Spleen (tissue), 11 donors: Measurements from ENCODE around the gene GTF2I. TPM values are rescaled to one million over a fixed set of nuclear protein-coding genes. Genes with fewer than 3 reads are reported as not detected.
"Not testable (repeated sequence)": the region's sequence is repeated elsewhere in the genome, so short reads cannot be mapped to it uniquely, and the experiment has no call there.

Source experiments
- DNase-seq: peaks from one replicate; pipeline ENCODE4 v3.0.0-alpha.2; 2020
- H3K27ac ChIP-seq, 8 donors: fragments of 200-600 bp; sonication (generic) in 7 of 8; 1 replicate in 4 of 8; 2 replicates in 4 of 8; pipeline versions ENCODE4 v1.5.0 to v1.8.0; 2016 to 2021; ENCODE audit warnings: inconsistent platforms in 4 of 8, mild to moderate bottlenecking in 4 of 8, moderate library complexity in 1 of 8
- H3K27me3 ChIP-seq, 7 donors: fragments of 200-600 bp; sonication (generic) in 6 of 7; replicated peaks in 1 of 7; 1 replicate in 4 of 7; 2 replicates in 3 of 7; pipeline versions ENCODE4 v1.5.0 to v1.8.0; 2016 to 2021; ENCODE audit warnings: inconsistent platforms in 3 of 7, mild to moderate bottlenecking in 1 of 7
- H3K36me3 ChIP-seq, 6 donors: fragments of 200-600 bp; sonication (generic) in 5 of 6; 1 replicate in 4 of 6; 2 replicates in 2 of 6; pipeline versions ENCODE4 v1.5.0 to v1.8.0; 2016 to 2021; ENCODE audit warnings: inconsistent platforms in 2 of 6
- H3K4me1 ChIP-seq, 6 donors: fragments of 200-600 bp; sonication (generic) in 5 of 6; 1 replicate in 3 of 6; 2 replicates in 3 of 6; pipeline versions ENCODE4 v1.5.0 to v1.8.0; 2016 to 2021; ENCODE audit warnings: inconsistent platforms in 3 of 6
- H3K4me3 ChIP-seq, 8 donors: fragments of 200-600 bp; sonication (generic) in 7 of 8; 1 replicate in 4 of 8; 2 replicates in 4 of 8; pipeline versions ENCODE4 v1.5.0 to v1.8.0; 2016 to 2021; ENCODE audit warnings: inconsistent platforms in 4 of 8, mild to moderate bottlenecking in 4 of 8, moderate library complexity in 2 of 8
- H3K9me3 ChIP-seq, 8 donors: fragments of 200-600 bp; sonication (generic) in 7 of 8; 1 replicate in 4 of 8; 2 replicates in 4 of 8; pipeline versions ENCODE4 v1.5.0 to v1.8.0; 2016 to 2021; ENCODE audit warnings: inconsistent platforms in 4 of 8
- POLR2AphosphoS5 ChIP-seq, 3 donors: sonication (generic); formaldehyde crosslinking; IDR thresholded peaks; one replicate each; pipeline ENCODE4 v1.5.1; 2017; ENCODE audit warnings: antibody characterized with exemption in 3 of 3
- WGBS, 5 donors: extraction: QIAGEN DNeasy Blood & Tissue Kit in 3 of 5; methylation state at CpG; one replicate each; pipeline versions ENCODE4 v1.1.5 to v1.1.7; 2013 to 2018; 5-methylcytosine and 5-hydroxymethylcytosine counted together
- intact Hi-C: fragments of 100-400 bp; cut with DNase I; formaldehyde crosslinking; loops from one replicate; pipeline ENCODE4 v1.15.0; 2023; ENCODE audit warnings: low total_unique reads
- polyA plus RNA-seq, 3 donors: library from polyadenylated mRNA; stranded (reverse); fragments of 200-250 nt; gene quantifications; one replicate each; pipeline ENCODE4 v1.2.1, GENCODE V29; 2013
- total RNA-seq, 7 donors: library from RNA; depleted of rRNA in 3 of 7; stranded (reverse); fragments of >200 nt in 3 of 7; fragmentation: NEBNext Ultra II Directional in 4 of 7; extraction: Animal tissue kit (Norgen Biotek cat#: 25700) in 4 of 7; gene quantifications; one replicate each; pipeline versions ENCODE4 v1.1.0 to v1.2.1, GENCODE V29; 2016 to 2021
- donor health status: healthy with polysubstance abuse.
- donor health status: DM: no; HTN: no; CAD: no; lungs with moderate emphysema.
- donor health status: DM: no; HTN: no; CAD: no.
- donor health status: Bipolar disorder and iron deficiency.
- donor health status: healthy.
- donor health status: DM: no; HTN: no; CAD: no.
- donor health status: DM: yes; HTN: yes; CAD: no.

The GTF2I gene
- total and polyA plus RNA-seq, 10 donors: 13.5 to 257 (median 180) TPM

- DNase-seq, H3K36me3 ChIP-seq, H3K9me3 ChIP-seq, intact Hi-C loops, H3K4me1 ChIP-seq, H3K27me3 ChIP-seq, H3K4me3 ChIP-seq: not testable (repeated sequence)
- no CpG with 5 or more reads among the region's 21 CpGs for WGBS, 5 donors
- H3K27ac ChIP-seq: peak within 1 kb of the TSS in 1 of 8 donors; percentile 38
Measured at GRCh38 chr7:74773760-74774750, 116.5 kb downstream of the GTF2I start, which contains the start of gene NCF1. TSS of gene NCF1 (plus strand) at chr7:74774011. CDS start at chr7:74774032, 21 bp downstream.

DNA sequence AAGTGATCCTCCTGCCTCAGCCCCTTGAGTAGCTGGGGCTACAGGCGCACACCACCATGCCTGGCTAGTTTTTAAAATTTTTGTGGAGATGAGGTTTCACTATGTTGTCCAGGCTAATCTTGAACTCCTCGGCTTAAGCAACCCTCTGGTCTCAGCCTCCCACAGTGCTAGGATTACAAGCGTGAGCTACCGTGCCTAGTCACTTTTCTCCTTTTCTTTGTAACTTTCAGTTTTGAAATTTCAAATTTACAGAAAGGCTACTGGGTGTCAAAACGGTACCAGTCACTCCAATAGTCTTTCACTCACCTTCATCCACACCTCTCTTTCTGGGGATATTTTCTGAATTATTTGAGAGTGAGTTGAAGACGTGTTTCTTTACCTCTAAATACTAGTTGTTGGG is 117.6 kb downstream of the GTF2I start:
- H3K4me1 ChIP-seq, intact Hi-C loops, H3K27ac ChIP-seq, DNase-seq, H3K27me3 ChIP-seq, H3K4me3 ChIP-seq, H3K9me3 ChIP-seq: not testable (repeated sequence)
- peaks cover 0 to 11% (median 0%) of the 10 kb centered on the region in 6 donors for H3K36me3 ChIP-seq
- WGBS, 5 donors: no CpG with 5 or more reads among the region's 6 CpGs

- WGBS, 5 donors: 88 to 95% (median 88%) methylated on average over 11 to 13 of the region's 17 CpGs; no CpG with 5 or more reads in 2 of the 5 donors
- H3K4me1 ChIP-seq, DNase-seq, intact Hi-C loops, H3K9me3 ChIP-seq, H3K27me3 ChIP-seq, H3K27ac ChIP-seq, H3K4me3 ChIP-seq: not testable (repeated sequence)
- peaks cover 0 to 33% (median 0%) of the 10 kb centered on the region in 6 donors for H3K36me3 ChIP-seq
Measured at GRCh38 chr7:74779053-74779452, 121.5 kb downstream of the GTF2I start.

GRCh38 chr7:74781746-74782145 is 124.2 kb downstream of the GTF2I start:
- DNase-seq, H3K27ac ChIP-seq, H3K9me3 ChIP-seq, H3K27me3 ChIP-seq, H3K4me1 ChIP-seq, intact Hi-C loops, H3K4me3 ChIP-seq: not testable (repeated sequence)
- H3K36me3 ChIP-seq: peaks cover 0 to 39% (median 0%) of the 10 kb centered on the region in 6 donors
- 84 to 94% (median 92%) methylated on average over 3 to 5 of the region's 6 CpGs; no CpG with 5 or more reads in 1 of the 5 donors for WGBS, 5 donors

GRCh38 chr7:74783595-74783994 is 126.1 kb downstream of the GTF2I start:
- intact Hi-C loops, H3K4me1 ChIP-seq, H3K27me3 ChIP-seq, DNase-seq, H3K27ac ChIP-seq, H3K9me3 ChIP-seq, H3K4me3 ChIP-seq: not testable (repeated sequence)
- peaks cover 0 to 33% (median 0%) of the 10 kb centered on the region in 6 donors for H3K36me3 ChIP-seq
- WGBS, 5 donors: 86 to 100% (median 90%) methylated on average over 2 to 5 of the region's 5 CpGs; no CpG with 5 or more reads in 1 of the 5 donors

- H3K27me3 ChIP-seq, intact Hi-C loops, H3K4me1 ChIP-seq, H3K9me3 ChIP-seq, H3K36me3 ChIP-seq: not testable (repeated sequence)
- Histone ChIP-seq H3K4me3 (peak overlapping the region in 5 of 8 donors; percentile 25 to 59 (median 33)), H3K27ac (peak overlapping the region in 6 of 8 donors; percentile 47 to 78 (median 65))
- WGBS, 5 donors: 0 to 2% (median 0%) methylated on average over 10 to 42 of the region's 82 CpGs
- peak in 2 of 3 donors; percentile 14 to 63 for TF ChIP-seq POLR2AphosphoS5 (IDR thresholded peaks at IDR 0.05)
- peak; percentile 98 for DNase-seq
Measured at GRCh38 chr7:74788369-74789150, 131.0 kb downstream of the GTF2I start.
